HUDEP-2 (cell line): ENCODE results near the gene CYB561D1.

ENCODE experiments used
- DNase-seq, 76 experiments: peaks; one replicate each; lab custom pipeline; 2025; ENCODE audit not compliant: unreplicated experiment in 76 of 76; lab: John Stamatoyannopoulos, UW

Gene CYB561D1

DNA sequence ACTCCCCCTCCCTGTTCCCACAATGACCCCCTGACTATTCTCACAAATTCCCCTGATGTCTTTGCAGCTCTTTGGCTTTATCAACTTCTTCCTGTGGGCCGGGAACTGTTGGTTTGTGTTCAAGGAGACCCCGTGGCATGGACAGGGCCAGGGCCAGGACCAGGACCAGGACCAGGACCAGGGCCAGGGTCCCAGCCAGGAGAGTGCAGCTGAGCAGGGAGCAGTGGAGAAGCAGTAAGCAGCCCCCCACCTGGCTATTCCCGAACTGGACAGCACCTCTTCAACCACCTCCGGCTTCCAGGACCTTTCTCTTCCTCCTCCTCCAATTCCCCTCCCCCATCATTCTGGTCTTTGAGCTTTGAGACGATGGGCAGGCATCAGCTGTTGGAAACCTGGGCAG, 14.6 kb upstream of the CYB561D1 start:
- DNase-seq = no peak

GRCh38 chr1:109479901-109480300, 14.0 kb upstream of the CYB561D1 start:
- DNase-seq = no peak

GRCh38 chr1:109481646-109482045, 12.2 kb upstream of the CYB561D1 start:
- no peak for DNase-seq

GRCh38 chr1:109482242-109482641, 11.7 kb upstream of the CYB561D1 start:
- no peak for DNase-seq

- DNase-seq = no peak
Measured at GRCh38 chr1:109482791-109483671, 10.9 kb upstream of the CYB561D1 start.

- DNase-seq = peak in 75 of 76 experiments; percentile 27 to 93 (median 83)
Measured at GRCh38 chr1:109483672-109484518, 10.0 kb upstream of the CYB561D1 start, which contains the start of gene ATXN7L2. Gene ATXN7L2, plus strand, starts transcription at chr1:109483905. Its CDS starts 49 bp downstream, at chr1:109483954.

DNA sequence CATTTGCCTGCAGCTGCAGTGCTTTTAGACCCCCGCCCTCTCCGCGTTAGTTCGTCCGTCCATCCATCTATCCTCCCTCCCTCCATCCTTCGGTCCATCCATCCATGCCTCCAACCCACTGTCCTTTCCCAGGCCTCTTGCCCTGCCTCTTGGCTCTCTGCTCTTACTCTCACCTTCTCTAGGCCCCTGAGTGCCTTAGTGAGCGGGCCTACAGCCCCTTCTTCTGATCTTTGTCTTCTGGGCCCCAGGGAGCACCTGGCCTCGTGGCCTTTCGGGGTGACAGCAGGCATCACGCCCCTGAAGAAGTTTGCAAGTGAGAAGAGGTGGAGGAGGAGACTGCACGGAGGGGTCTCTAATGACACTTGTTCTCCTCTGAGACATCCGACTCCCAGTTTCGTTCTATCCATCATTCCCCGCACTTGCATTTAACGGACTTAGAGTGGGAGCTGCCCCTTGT, 9.3 kb upstream of the CYB561D1 start:
- no peak for DNase-seq

DNA sequence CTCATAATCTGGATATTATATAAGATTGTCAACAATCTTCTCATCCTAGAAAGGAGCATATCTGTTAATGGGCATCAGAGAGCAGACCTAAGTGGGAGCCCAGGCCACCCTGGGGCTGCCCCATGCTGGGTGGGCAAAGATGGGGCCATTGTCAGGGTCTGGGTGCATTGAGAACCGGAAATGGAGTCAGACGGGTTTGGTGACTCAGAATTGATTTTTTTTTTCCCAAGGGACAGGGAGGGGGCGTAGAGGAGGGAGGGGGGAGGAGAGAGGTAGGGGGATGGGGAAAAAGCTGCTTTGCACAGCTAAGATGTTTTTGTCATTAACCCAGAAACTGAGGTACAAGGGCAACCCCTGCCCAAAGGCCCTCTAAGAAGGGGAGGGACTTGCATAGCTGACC, 8.9 kb upstream of the CYB561D1 start:
- no peak for DNase-seq

DNA sequence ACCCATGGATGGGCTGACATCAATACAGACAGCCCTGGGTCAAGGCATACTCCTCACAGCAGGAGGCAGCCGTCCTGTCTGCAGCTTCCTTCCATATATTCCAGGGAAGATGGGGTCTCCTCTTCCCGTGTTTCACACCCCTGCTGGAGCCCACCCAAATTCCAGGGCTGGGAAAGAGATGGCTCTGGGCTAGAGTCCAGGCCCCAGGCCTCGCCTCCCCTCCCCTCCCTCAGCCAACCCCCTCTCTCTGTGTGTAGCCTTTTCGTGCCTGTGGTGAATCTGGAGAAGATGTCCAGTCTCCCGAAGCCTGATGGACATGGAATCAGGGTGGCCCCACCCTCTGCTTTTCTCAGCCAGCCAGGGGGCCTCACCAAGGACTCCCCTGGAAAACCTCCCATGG, 6.6 kb upstream of the CYB561D1 start:
- DNase-seq = no peak

GRCh38 chr1:109488201-109488600, 5.7 kb upstream of the CYB561D1 start:
- no peak for DNase-seq

DNA sequence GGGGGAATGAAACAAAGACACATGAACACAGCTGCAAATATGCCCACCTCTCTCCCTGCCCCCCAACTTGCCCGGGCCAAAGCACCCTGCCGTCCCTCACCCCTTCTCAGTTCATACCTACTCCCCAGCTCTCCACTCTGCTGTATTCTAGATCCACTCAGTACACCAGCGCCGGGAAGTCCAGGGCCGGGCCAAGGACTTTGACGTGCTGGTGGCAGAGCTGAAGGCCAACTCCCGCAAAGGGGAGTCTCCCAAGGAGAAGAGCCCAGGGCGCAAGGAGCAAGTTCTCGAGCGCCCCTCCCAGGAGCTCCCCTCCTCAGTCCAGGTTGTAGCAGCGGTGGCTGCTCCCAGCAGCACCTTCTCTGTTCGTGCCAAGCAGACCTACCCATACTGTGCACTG, 5.2 kb upstream of the CYB561D1 start:
- no peak for DNase-seq

DNA sequence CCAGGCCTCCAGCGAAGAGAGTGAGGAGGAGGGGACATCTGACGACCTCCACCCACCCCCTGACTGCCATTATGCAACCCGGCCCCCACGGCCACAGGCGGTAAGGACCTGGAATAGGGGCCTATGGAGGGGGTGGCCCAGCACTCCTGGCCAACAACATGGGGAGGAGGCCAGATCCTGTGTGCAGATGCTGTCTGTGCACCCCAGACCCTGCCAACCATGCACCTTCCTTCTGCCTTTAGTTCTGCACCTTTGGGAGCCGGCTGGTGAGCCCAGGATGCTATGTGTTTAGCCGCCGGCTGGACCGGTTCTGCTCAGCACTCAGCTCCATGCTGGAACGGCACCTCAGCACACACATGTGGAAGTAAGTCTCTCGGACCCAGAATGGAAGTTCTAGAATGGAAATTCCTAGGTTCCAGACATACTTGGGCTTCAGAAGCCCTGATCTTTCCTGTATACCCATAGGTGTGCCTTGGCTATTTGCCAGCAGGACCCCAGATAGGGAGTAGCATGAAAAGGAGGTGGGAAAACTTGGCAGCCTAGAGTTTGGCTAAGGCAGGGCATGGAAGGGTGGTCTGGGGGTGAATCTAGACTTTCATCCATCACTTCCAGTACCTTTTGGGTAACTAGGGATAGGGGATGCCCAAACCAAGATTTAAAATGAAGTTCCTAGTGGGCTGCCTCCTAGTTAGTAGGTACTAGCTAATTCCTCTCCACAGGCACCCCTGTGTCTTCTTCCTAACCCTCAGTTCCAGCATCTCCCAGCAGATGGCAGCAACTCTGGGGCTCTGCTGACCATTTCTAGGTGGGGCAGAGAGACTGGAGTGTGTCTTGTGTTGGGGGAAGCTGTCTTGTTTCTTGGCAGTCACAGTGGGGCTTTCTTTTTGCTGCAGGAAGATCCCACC, 3.6 kb upstream of the CYB561D1 start:
- peak in 58 of 76 experiments; percentile 15 to 74 (median 46) for DNase-seq

- DNase-seq = no peak
Measured at GRCh38 chr1:109490934-109491302, 3.0 kb upstream of the CYB561D1 start.

- no peak for DNase-seq
Measured at GRCh38 chr1:109491372-109491771, 2.5 kb upstream of the CYB561D1 start.

GRCh38 chr1:109492779-109493178, 1.1 kb upstream of the CYB561D1 start:
- no peak for DNase-seq

- no peak for DNase-seq
Measured at GRCh38 chr1:109493227-109493626, 667 bp upstream of the CYB561D1 start.

DNA sequence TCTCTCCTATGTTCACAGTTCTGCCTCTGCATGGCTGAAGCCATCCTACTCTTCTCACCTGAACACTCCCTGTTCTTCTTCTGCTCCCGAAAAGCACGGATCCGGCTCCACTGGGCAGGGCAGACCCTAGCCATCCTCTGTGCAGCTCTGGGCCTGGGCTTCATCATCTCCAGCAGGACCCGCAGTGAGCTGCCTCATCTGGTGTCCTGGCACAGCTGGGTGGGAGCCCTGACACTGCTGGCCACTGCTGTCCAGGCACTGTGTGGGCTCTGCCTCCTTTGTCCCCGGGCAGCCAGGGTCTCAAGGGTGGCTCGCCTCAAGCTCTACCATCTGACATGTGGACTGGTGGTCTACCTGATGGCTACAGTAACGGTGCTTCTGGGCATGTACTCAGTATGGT, 1.8 kb downstream of the CYB561D1 start:
- DNase-seq = no peak

- no peak for DNase-seq
Measured at GRCh38 chr1:109497449-109498160, 3.7 kb downstream of the CYB561D1 start.

- DNase-seq = peak in 13 of 76 experiments; percentile 6 to 63 (median 33)
Measured at GRCh38 chr1:109498161-109498801, 4.4 kb downstream of the CYB561D1 start.
